ENCODE measurements around the gene PLEK. TPM values are rescaled to one million over a fixed set of nuclear protein-coding genes. Genes with fewer than 3 reads are reported as not detected.

The PLEK gene
- total and polyA plus RNA-seq, 9 of the 15 experiments (the other 6 are each of a cell fraction or from before 2014, with no cell fraction given) = 0.14 to 1.2 (median 0.36) TPM

- TF ChIP-seq ATF3 (IDR thresholded peaks at IDR 0.05) (peak; percentile 65; the same call in 1 of the 2 replicates), ATF3 (CRISPR knock-in tag; conservative IDR thresholded peaks at IDR 0.05) (no peak), NRF1 (conservative IDR thresholded peaks at IDR 0.05 in 1 of 2, IDR thresholded peaks at IDR 0.05 in 1 of 2) (no peak), NEUROD1 (IDR thresholded peaks at IDR 0.05; ENCODE audit: borderline replicate concordance, low read depth, low read length, partially characterized antibody) (no peak), ZNF23 (CRISPR knock-in tag; IDR thresholded peaks at IDR 0.05) (no peak), ETV1 (tag; conservative IDR thresholded peaks at IDR 0.05; ENCODE audit: low read depth) (peak; percentile 26; the same call in 1 of the 2 replicates), HDAC6 (IDR thresholded peaks at IDR 0.05; ENCODE audit: low read depth, low read length) (no peak), E2F1 (CRISPR knock-in tag; IDR thresholded peaks at IDR 0.05) (no peak), SMC3 (conservative IDR thresholded peaks at IDR 0.05; ENCODE audit: insufficient read depth, low read depth, low read length) (no peak), MYNN (IDR thresholded peaks at IDR 0.05) (no peak), MYNN (CRISPR knock-in tag; IDR thresholded peaks at IDR 0.05) (no peak), ZNF407 (IDR thresholded peaks at IDR 0.05; ENCODE audit: low read depth) (no peak), EP400 (IDR thresholded peaks at IDR 0.05) (no peak), SETDB1 (IDR thresholded peaks at IDR 0.05; ENCODE audit: low read length) (no peak), HNRNPLL (IDR thresholded peaks at IDR 0.05; ENCODE audit: low read depth, low read length, poor library complexity, severe bottlenecking) (no peak), NR1H2 (CRISPR knock-in tag; IDR thresholded peaks at IDR 0.05) (no peak), EP300 (IDR thresholded peaks at IDR 0.05; ENCODE audit: low read length) (no peak; the same call in 1 of the 2 replicates), MAX (CRISPR knock-in tag; IDR thresholded peaks at IDR 0.05) (no peak)
These were observed 26.0 kb downstream of the PLEK start (continued) for GRCh38 chr2:68391099-68391498.
